Adrenal gland (tissue), 12 donors: ENCODE results near the gene ENPP7. TPM values are rescaled to one million over a fixed set of nuclear protein-coding genes. Genes with fewer than 3 reads are reported as not detected.

ENCODE experiments used
- DNase-seq, 7 donors: peaks; one replicate each; pipeline ENCODE4 v3.0.0-alpha.2; 2019 to 2020
- H3K27ac ChIP-seq, 5 donors: fragments of 200-600 bp; sonication (generic) in 4 of 5; 1 replicate in 3 of 5; 2 replicates in 2 of 5; pipeline versions ENCODE4 v1.5.1 to v1.8.0; 2016 to 2020; ENCODE audit warnings: mild to moderate bottlenecking in 1 of 5
- H3K27me3 ChIP-seq: fragments of 200-600 bp; 2 replicates; pipeline ENCODE4 v1.8.0; 2021
- H3K36me3 ChIP-seq, 2 donors: fragments of 200-600 bp; replicated peaks in 1 of 2; 1 replicate in 1 of 2; 2 replicates in 1 of 2; pipeline versions ENCODE4 v1.5.1 to v1.8.0; 2018 to 2022
- H3K4me1 ChIP-seq, 2 donors: fragments of 200-600 bp; replicated peaks in 1 of 2; 1 replicate in 1 of 2; 2 replicates in 1 of 2; pipeline versions ENCODE4 v1.5.1 to v1.8.0; 2018 to 2021
- H3K4me3 ChIP-seq, 4 donors: fragments of 200-600 bp; sonication (generic) in 3 of 4; one replicate each; pipeline ENCODE4 v1.5.1; 2016 to 2018
- H3K9me3 ChIP-seq, 3 donors: fragments of 200-600 bp; sonication (generic) in 1 of 3; replicated peaks in 1 of 3; 1 replicate in 2 of 3; 2 replicates in 1 of 3; pipeline versions ENCODE4 v1.5.1 to v1.8.0; 2016 to 2021
- POLR2A ChIP-seq, 2 donors: fragments of 450-650 bp; IDR thresholded peaks; one replicate each; pipeline ENCODE4 v1.6.1; 2017; ENCODE audit warnings: antibody characterized with exemption in 2 of 2, mild to moderate bottlenecking in 2 of 2, moderate library complexity in 1 of 2
- WGBS, 4 donors: extraction: QIAGEN DNeasy Blood & Tissue Kit in 2 of 4; methylation state at CpG; one replicate each; pipeline versions ENCODE4 v1.1.5 to v1.1.7; 2013 to 2017; 5-methylcytosine and 5-hydroxymethylcytosine counted together
- intact Hi-C, 2 donors: fragments of 100-400 bp; cut with DNase I; formaldehyde crosslinking; loops; one replicate each; pipeline versions ENCODE4 v1.14.1 to v1.15.0; 2022 to 2023
- polyA plus RNA-seq, 3 donors: library from polyadenylated mRNA; stranded (reverse); fragments of 200-250 nt in 2 of 3; fragments of 350-450 nt in 1 of 3; fragmentation: Illumina TruSeq in 1 of 3; extraction: RNeasy Lipid Tissue Mini Kit (QIAGEN cat#74804) in 1 of 3; gene quantifications; one replicate each; pipeline ENCODE4 v1.2.3, GENCODE V29; 2013 to 2014
- total RNA-seq, 9 donors: library from RNA; depleted of rRNA in 4 of 9; stranded (reverse); fragments of >200 nt in 4 of 9; fragments of 120-200 nt in 1 of 9; fragmentation: NEBNext Ultra II Directional in 1 of 9; extraction: Animal tissue kit (Norgen Biotek cat#: 25700) in 1 of 9; gene quantifications; one replicate each; pipeline versions ENCODE4 v1.1.0 to v1.2.4, GENCODE V29; 2013 to 2023
- TF ChIP-seq, protein P1 (sequence below), 6 experiments: fragments of 450-650 bp in 4 of 6; fragments of 200-600 bp in 2 of 6; sonication (generic) in 1 of 6; IDR thresholded peaks; 1 replicate in 5 of 6; 2 replicates in 1 of 6; pipeline versions ENCODE4 v1.5.1 to v1.8.0; 2016 to 2021; ENCODE audit warnings: antibody characterized with exemption in 6 of 6, mild to moderate bottlenecking in 2 of 6, moderate library complexity in 1 of 6
- donor health status: healthy with polysubstance abuse.
- donor health status: Bipolar disorder and iron deficiency.
- donor health status: DM: yes; HTN: yes; CAD: no.
- donor health status: DM: no; HTN: no; CAD: no.
- donor health status: DM: no; HTN: no; CAD: no.
- donor health status: DM: yes; HTN: yes; CAD: no.

The ENPP7 gene
- total and polyA plus RNA-seq, 12 donors = 0.39 TPM; not detected in 11

DNA sequence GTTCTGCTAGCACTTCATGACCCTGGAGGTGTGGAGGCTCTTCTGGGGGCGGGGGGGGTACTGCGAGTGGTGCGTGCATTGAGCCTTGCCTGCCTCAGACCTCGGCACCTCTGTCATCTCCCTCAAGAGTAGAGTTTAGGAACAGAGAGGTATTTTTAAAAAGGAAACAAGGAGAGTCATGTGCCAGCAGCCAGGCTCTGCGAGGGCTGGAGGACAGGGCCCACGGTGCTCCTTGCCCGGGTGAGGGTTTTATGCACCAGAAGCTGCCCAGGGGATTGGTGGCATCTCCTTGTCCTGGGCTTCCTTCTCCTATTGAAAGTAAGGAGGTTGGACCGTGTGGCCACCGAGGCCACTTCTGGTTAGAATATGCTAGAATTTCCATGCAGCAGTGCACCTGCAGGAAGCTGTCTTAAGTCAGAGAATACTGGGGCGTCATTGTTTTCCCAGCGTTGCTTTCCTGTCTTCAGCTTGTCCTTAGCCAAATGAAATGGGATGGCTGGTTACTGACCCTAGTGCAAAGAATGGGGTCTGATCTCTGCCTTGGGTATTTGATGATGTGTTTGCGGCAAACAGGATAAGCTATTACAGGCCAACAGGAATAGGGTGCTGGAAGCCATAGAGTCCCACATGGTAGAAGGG lies 50.4 kb downstream of the ENPP7 start:
- Histone ChIP-seq H3K4me1 (peaks cover 7 to 8% of the 10 kb centered on the region in 2 donors), H3K36me3 (no peaks in the 10 kb centered on the region), H3K27ac (no peak overlapping the region), H3K9me3 (no peaks in the 10 kb centered on the region), H3K4me3 (no peak overlapping the region), H3K27me3 (peaks cover 30% of the 10 kb centered on the region)
- WGBS, 4 donors = 75 to 83% (median 77%) methylated on average over 11 to 12 of the region's 12 CpGs
- no peak for DNase-seq
- TF ChIP-seq, protein P1, sequence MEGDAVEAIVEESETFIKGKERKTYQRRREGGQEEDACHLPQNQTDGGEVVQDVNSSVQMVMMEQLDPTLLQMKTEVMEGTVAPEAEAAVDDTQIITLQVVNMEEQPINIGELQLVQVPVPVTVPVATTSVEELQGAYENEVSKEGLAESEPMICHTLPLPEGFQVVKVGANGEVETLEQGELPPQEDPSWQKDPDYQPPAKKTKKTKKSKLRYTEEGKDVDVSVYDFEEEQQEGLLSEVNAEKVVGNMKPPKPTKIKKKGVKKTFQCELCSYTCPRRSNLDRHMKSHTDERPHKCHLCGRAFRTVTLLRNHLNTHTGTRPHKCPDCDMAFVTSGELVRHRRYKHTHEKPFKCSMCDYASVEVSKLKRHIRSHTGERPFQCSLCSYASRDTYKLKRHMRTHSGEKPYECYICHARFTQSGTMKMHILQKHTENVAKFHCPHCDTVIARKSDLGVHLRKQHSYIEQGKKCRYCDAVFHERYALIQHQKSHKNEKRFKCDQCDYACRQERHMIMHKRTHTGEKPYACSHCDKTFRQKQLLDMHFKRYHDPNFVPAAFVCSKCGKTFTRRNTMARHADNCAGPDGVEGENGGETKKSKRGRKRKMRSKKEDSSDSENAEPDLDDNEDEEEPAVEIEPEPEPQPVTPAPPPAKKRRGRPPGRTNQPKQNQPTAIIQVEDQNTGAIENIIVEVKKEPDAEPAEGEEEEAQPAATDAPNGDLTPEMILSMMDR (IDR thresholded peaks at IDR 0.05) = no peak
- no peak for TF ChIP-seq POLR2A (IDR thresholded peaks at IDR 0.05)
- intact Hi-C loops = loop anchor here in 1 of 2 donors (5.0 kb wide), 1 partner anchor 136 kb away; no protein-coding TSS in a partner anchor

DNA sequence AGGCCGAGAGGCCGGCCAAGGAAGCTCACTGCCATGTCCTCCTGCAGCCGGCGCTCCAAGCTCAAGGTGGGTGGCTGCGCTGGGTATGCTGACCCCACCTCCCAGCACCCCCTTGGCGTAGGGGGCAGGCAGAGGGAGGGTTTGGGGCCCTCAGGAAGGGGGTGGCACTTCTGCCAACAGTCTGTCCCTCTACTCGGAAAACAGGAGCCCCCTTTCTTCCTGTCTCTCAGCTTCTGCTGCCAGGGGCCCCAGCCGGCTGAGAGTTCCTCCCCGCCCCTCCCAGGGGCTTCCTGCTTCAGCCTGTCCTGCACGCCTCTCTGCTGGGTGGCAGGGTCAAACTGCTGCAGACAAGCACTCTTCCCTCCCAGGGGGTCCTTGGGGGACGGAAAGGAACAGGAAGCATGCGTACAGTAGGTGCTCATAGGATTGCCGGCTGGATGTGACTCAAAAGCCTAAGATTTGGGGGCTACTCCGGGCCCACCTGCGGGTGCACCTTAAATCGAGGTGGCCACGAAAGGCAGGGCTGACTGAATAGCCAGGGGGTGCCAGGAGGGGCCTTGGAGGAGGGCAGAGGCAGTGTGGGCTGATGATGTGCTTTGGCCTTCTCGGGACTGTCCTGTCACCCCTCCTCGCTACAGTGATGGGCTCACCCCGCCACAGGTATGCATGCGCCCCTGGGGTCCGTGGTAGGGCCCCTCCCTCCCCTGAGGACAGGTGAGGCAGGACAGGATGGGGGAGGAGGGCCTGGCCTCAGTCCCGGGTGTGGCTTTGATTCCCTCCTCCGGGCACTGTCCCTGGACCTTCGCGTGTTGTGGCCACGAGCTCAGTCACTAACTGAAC lies 51.2 kb downstream of the ENPP7 start:
- WGBS, 4 donors = 70 to 91% (median 78%) methylated on average over 24 to 27 of the region's 27 CpGs
- H3K4me1 ChIP-seq = peaks cover 7 to 8% of the 10 kb centered on the region in 2 donors
- H3K27me3 ChIP-seq = peaks cover 28% of the 10 kb centered on the region
- H3K27ac ChIP-seq = no peak overlapping the region
- no peaks in the 10 kb centered on the region for H3K36me3 ChIP-seq
- no peak for DNase-seq
- intact Hi-C loops = loop anchor here in 1 of 2 donors (5.0 kb wide), 1 partner anchor 135 kb away; no protein-coding TSS in a partner anchor
- TF ChIP-seq POLR2A (IDR thresholded peaks at IDR 0.05) = no peak
- TF ChIP-seq, protein P1 (IDR thresholded peaks at IDR 0.05) = no peak
- H3K9me3 ChIP-seq = no peaks in the 10 kb centered on the region
- no peak overlapping the region for H3K4me3 ChIP-seq

DNA sequence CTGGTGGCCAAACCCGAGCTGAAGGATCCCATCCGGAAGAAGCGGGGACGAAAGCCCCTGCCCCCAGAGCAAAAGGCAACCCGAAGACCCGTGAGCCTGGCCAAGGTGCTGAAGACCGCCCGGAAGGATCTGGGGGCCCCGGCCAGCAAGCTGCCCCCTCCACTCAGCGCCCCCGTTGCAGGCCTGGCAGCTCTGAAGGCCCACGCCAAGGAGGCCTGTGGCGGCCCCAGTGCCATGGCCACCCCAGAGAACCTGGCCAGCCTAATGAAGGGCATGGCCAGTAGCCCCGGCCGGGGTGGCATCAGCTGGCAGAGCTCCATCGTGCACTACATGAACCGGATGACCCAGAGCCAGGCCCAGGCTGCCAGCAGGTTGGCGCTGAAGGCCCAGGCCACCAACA lies 53.1 kb downstream of the ENPP7 start:
- no peaks in the 10 kb centered on the region for H3K4me1 ChIP-seq
- H3K4me3 ChIP-seq = no peak overlapping the region
- no peak for DNase-seq
- H3K27me3 ChIP-seq = peaks cover 35% of the 10 kb centered on the region
- no peaks in the 10 kb centered on the region for H3K36me3 ChIP-seq
- H3K9me3 ChIP-seq = no peaks in the 10 kb centered on the region
- no peak overlapping the region for H3K27ac ChIP-seq
- TF ChIP-seq, protein P1 (IDR thresholded peaks at IDR 0.05) = no peak
- TF ChIP-seq POLR2A (IDR thresholded peaks at IDR 0.05) = no peak
- intact Hi-C loops = loop anchor here in 1 of 2 donors (5.0 kb wide), 1 partner anchor 133 kb away; no protein-coding TSS in a partner anchor
- 91 to 93% (median 92%) methylated on average over 10 to 18 of the region's 18 CpGs for WGBS, 4 donors

DNA sequence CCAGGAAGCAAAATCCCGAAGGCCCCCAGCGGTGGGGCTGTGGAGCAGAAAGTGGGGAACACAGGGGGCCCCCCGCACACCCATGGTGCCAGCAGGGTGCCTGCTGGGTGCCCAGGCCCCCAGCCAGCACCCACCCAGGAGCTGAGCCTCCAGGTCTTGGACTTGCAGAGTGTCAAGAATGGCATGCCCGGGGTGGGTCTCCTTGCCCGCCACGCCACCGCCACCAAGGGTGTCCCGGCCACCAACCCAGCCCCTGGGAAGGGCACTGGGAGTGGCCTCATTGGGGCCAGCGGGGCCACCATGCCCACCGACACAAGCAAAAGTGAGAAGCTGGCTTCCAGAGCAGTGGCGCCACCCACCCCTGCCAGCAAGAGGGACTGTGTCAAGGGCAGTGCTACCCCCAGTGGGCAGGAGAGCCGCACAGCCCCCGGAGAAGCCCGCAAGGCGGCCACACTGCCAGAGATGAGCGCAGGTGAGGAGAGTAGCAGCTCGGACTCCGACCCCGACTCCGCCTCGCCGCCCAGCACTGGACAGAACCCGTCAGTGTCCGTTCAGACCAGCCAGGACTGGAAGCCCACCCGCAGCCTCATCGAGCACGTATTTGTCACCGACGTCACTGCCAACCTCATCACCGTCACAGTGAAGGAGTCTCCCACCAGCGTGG lies 53.7 kb downstream of the ENPP7 start:
- no peaks in the 10 kb centered on the region for H3K36me3 ChIP-seq
- no peaks in the 10 kb centered on the region for H3K4me1 ChIP-seq
- H3K27me3 ChIP-seq = peaks cover 41% of the 10 kb centered on the region
- no peak for DNase-seq
- no peaks in the 10 kb centered on the region for H3K9me3 ChIP-seq
- TF ChIP-seq, protein P1 (IDR thresholded peaks at IDR 0.05) = no peak
- no peak for TF ChIP-seq POLR2A (IDR thresholded peaks at IDR 0.05)
- H3K27ac ChIP-seq = no peak overlapping the region
- WGBS, 4 donors = 90 to 97% (median 94%) methylated on average over 19 to 31 of the region's 31 CpGs
- no peak overlapping the region for H3K4me3 ChIP-seq
- intact Hi-C loops = loop anchor here in 1 of 2 donors (5.0 kb wide), 1 partner anchor 133 kb away; no protein-coding TSS in a partner anchor
